VCaP (cell line): ENCODE measurements around the gene C20orf144.

Experiments used
- H3K27ac ChIP-seq: fragments of 450-650 bp; 2 replicates; pipeline ENCODE4 v1.5.1; 2017
- TF ChIP-seq, protein P1 (sequence below): fragments of 450-650 bp; conservative IDR thresholded peaks from 2 replicates; pipeline ENCODE4 v1.5.1; 2017; ENCODE audit warnings: mild to moderate bottlenecking, moderate library complexity

C20orf144 gene

DNA sequence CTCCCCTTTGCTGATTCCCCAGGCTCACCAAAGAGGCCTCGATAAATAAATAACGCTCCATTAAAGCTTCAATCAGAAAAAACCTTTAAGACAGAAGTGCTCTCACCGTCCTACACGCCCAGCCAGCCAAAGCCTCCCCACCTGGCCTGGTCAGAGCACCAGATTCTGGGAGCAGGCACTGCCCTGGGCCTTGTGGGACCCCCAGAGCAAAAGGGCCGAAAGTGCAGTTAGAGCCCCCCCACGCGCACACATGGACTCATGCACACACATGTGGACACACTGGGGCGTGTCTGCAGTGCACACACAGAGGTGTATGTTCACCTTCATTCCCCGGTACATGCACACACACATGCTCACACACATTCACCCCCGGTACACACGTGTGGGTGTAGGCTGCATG is 14.0 kb downstream of the C20orf144 start:
- TF ChIP-seq, protein P1, sequence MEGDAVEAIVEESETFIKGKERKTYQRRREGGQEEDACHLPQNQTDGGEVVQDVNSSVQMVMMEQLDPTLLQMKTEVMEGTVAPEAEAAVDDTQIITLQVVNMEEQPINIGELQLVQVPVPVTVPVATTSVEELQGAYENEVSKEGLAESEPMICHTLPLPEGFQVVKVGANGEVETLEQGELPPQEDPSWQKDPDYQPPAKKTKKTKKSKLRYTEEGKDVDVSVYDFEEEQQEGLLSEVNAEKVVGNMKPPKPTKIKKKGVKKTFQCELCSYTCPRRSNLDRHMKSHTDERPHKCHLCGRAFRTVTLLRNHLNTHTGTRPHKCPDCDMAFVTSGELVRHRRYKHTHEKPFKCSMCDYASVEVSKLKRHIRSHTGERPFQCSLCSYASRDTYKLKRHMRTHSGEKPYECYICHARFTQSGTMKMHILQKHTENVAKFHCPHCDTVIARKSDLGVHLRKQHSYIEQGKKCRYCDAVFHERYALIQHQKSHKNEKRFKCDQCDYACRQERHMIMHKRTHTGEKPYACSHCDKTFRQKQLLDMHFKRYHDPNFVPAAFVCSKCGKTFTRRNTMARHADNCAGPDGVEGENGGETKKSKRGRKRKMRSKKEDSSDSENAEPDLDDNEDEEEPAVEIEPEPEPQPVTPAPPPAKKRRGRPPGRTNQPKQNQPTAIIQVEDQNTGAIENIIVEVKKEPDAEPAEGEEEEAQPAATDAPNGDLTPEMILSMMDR, result no peak
- peak overlapping the region; percentile 98 for H3K27ac ChIP-seq

DNA sequence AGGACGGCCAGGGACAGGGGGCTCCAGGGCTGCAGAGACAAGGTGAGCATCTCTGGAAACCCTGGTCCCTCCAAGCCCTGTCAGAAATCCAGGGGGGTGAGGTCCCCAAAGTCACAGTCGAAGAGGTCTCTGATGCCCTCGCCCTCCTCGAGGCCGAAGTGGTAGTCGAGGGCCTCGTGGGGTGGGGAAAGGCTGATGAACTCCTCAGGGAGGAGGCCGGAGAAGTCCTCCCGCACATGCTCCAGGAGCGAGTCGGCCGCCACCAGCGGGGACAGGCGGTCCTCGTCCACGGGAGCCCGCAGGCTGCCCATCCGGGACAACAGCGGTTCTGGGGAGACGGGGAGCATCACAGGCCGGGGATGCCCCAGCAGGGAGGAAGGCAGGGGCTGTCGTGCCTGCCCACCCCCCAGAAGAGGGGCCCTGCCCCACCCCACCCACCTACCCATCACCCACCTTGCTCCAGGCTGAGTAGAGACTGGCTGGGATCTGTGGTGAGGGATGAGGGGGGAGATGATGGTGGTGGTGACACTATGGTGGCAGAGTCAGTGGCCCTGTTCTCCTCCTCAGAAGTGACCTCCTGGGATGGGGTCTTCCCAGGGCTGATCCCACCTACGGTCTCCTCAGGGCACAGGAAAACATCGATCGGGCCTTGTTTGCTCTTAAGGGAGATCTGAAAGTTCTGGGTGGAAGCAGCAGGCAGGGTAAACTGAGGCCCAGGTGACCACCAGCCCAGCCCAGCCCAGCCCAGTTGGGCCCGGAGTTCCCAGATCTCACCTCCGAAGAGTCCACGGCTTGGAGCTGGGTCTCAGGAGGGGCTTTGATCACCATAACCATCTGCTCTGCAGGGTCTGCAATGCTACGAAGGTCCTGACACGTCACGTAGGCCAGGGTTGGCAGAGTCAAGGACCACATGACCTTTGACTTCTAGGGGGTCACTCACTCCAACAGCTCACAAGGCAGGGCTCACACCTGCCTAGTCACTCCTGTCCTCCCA is 14.8 kb downstream of the C20orf144 start:
- TF ChIP-seq, protein P1, result no peak
- peak overlapping the region; percentile 98 for H3K27ac ChIP-seq

DNA sequence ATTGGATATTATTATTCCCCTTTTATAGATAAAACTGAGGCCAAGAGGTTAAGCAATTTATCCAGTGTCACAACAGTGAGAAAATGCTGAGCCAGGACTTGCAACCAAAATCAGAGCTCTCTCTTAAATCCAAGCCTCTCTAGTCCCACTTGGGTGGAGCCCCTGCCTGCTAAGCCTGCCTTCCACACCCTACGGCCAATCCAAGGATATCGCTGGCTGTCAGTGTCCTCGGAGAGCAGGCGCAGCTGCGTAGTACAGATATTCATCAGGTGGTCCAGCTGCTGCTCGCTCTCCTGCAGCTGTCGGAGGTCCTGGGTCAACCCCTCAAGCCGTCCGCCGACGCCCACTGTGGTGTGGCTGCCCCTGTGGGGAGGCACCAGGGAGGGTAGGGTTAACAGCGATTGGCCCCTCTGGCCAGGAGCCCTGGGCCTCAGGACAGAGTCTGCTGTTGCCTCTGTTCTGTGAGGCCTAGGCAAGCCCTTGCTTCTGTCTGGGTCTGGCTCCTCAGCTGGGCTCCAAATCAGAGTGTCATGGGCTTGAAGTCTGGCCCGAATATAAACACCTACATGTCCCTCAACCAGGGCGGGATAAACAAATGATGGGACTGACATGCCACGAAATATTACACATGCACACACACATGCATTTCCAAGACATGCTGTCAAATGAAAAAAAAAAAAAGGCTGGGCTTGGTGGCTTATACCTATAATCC is 16.0 kb downstream of the C20orf144 start:
- no peak overlapping the region for H3K27ac ChIP-seq
- TF ChIP-seq, protein P1, result no peak

DNA sequence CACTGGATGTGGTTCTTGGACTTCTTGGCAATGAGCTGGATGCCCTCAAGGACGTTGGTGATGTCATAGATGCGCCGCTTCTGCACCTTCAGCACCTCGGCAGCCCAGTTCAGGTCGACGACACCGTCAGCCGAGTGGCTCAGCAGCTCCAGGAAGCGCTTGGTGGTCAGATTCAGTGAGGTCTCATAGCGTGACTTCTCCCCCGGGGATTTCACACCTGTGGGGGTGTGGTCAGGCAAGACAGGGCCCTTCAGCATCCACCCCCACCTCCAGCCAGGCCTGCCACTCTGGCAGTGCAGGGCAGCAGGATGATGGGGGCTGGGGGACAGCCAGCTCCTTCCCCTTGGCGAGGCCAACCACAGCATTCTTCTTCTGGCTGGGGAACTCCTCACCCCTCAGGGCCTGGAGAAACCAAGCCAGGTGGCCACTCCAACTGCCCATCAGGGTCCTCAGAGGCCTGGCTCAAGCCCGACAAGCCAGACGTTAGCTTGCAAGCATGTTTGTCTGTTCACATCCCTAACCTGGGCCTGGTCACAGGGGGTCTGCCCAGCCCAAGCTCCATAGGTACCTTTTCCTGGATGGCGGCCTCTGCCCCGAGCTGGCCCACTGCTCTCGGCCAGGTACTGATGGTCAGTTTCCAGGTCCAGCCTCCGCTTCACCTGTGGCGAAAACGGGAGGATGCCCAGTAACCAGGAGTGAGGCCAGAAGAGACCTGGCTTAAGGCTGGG is 17.8 kb downstream of the C20orf144 start:
- H3K27ac ChIP-seq, result no peak overlapping the region
- TF ChIP-seq, protein P1, result no peak

DNA sequence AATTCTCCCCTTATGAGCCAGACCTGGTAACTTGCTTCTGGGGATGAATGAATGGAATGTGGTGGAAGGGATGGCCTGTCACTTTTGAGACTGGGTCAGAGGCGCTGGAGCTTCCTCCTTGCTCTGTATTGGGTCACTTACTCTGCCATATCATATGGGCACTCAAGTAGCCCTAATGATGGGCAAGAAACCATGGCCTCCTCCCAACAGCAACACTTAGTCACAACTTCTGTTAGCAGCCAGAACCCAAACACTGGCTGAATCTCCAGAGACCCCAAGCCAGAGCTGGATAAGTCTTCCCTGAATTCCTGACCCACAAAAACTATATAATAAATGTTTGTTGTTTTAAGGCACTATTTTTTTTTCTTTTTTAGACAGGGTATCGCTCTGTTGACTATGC is 18.6 kb downstream of the C20orf144 start:
- H3K27ac ChIP-seq, result no peak overlapping the region
- TF ChIP-seq, protein P1, result no peak

DNA sequence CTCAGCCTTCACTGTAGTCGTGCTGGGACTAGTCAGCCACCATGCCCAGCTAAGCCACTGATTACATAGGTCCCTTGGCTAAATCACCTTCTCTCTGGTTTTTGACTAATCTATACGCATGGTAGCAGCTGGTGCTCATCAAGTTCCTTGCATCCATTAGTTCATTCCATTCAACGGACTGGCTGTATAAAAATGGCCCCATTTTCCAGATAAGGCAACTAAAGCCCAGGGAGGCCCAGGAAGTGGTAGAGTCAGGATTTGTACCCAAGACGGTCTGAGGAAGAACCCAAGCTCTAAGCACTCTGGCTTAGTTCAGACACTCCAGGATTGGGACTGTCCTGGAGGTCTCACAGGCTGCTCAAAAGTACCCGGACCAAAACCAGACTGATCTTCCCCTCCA is 19.2 kb downstream of the C20orf144 start:
- TF ChIP-seq, protein P1, result no peak
- H3K27ac ChIP-seq, result no peak overlapping the region
